Stimulated activated CD4-positive, alpha-beta T cell treated with anti-CD3 and anti-CD28 coated beads, Interleukin-1b, Interleukin-23, amount 100 ng/mL, for 48 hours (primary cell): ENCODE results near the gene GCDH.
"Not testable (repeated sequence)": the region's sequence is repeated elsewhere in the genome, so short reads cannot be mapped to it uniquely, and the experiment has no call there.

Experiments
- DNase-seq: peaks from one replicate; pipeline ENCODE4 v3.0.0-alpha.2; 2020

GCDH gene

DNA sequence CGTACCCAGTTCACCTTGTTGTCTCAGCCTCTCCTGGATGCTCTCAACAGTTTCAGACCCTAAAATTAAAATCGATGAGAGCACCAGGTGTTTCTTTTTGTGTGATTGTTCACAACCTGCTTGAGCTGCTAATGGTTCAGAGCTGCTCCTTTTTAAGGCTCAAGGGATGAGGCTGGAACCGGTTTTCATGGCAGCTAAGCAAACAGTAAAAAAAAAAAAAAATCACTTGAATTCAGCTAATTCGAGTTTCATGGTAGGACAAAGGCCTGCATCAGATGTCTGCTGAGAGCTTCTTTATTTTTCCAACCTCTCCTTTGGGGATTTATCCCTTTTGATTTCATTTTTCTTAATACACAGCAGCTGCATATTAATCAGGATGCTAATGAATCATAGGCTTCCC is 21.6 kb downstream of the GCDH start:
- no peak for DNase-seq

DNA sequence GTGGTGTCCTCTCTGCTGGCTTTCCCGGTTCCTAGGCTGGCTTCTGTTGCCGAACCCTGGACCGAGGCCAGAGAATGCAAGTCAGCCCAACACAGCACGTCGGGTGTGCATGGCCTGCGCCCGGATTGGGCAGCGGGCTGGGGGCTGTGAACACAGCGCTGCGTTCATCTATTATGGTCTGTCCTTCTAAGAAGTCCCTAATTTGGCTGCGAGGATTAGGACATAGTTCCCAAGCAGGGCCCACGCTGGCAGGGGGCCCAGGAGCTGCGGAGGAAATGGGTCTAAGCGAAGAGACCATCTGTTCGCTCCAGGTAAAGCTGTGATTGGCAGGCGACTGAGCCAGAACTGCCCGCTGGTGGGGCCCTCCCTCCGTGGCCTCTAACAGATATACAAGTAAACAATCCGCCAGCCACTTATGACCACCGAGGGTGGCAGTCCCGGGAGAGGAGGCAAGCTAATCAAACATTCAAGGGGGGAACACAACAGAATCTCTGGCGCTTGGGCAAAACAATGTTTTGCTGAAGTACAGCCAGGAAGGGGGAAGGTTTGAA is 22.1 kb downstream of the GCDH start:
- DNase-seq, result no peak

DNA sequence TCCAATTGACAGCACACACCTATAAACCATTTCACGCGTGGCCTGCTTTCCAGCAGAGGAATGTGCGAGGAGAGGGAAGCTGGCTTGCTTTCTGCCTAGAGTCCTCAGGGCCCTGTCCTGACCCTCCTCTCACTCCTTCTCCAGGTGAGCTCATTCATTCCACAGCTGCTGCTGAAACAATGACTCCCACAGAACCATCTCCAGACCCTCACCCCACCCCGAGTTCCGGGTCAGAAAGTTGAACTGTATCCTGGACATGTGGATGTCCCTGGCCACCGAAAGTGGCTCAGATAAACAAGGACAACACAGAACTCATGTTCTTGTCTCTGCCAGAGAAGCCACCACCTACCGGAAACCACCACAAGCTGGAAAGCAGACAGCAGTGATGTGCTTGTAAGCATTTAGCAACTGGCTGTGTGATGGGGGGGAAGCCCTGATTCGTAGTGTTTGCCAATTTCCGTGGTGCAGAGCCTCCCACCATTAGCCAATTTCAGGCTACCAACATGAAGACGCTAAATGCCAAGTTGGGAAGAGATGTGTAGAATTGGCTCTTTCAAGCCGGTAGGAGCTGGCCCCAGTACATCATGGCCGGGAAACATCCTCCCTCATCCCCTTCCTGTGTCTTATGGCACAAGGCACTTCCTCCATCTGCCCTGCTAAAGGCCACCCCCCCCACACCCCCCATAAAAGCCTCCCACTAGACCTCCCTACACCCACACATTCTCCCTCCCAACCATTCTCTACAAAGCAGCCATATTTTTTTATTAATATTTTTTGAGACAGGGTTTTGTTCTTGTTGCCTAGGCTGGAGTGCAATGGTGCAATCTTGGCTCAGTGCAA is 23.1 kb downstream of the GCDH start:
- peak; percentile 51 for DNase-seq

DNA sequence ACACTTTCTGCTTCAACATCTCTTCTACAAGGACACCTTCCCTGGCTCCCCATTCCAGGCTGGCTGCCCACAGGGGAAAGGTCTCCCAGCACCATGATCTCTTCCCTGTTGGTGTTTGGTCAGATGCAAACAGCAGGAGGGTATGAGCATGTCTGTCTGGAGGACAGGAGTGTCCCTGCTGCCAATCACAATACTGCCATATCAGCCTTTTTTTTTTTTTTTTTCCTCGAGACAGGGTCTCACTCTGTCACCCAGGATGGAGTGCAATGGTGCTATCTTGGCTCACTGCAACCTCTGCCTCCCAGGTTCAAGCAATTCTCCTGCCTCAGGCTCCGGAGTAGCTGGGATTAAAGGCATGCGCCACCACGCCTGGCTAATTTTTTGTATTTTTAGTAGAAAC is 24.9 kb downstream of the GCDH start:
- DNase-seq, result not testable (repeated sequence)

DNA sequence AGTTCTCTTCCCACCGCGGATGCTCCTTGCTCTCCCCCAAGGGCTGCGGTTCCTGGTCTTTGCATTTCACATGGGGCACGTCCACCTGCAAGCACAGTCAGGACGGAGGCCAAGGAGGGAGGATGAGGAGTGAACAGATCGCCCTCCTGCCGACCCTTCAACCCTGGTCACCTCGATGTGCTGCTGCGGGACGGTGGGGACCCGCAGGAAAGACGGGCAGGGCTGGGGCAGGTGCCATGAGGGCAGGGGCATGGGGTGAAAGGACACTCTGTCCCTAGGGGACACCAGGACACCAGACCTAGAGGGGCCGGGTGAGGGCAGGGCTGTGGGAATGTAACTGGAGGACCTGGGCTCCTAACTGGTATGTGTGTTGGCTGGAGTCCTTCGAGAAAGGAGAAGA is 27.3 kb downstream of the GCDH start:
- no peak for DNase-seq

- DNase-seq, result no peak
Measured at GRCh38 chr19:12921047-12921446, 30.1 kb downstream of the GCDH start.

DNA sequence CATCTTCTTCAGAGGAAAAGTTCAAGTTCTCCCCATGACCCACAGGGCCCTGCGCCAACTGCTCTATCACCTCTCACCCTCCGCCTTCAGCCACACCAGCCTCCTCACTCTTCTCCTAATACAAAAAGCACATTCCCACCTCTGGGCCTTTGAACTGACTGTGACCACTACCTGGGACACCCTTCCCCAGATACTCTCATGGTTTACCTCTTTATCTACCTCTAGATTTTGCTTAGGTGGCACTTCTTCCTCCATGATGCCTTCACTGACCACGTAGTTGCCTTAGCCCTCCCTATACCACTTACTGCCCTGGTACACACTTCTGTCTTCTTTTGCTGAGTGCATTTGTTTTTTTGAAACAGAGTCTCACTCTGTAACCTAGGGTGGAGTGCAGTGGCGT is 32.0 kb downstream of the GCDH start:
- no peak for DNase-seq

DNA sequence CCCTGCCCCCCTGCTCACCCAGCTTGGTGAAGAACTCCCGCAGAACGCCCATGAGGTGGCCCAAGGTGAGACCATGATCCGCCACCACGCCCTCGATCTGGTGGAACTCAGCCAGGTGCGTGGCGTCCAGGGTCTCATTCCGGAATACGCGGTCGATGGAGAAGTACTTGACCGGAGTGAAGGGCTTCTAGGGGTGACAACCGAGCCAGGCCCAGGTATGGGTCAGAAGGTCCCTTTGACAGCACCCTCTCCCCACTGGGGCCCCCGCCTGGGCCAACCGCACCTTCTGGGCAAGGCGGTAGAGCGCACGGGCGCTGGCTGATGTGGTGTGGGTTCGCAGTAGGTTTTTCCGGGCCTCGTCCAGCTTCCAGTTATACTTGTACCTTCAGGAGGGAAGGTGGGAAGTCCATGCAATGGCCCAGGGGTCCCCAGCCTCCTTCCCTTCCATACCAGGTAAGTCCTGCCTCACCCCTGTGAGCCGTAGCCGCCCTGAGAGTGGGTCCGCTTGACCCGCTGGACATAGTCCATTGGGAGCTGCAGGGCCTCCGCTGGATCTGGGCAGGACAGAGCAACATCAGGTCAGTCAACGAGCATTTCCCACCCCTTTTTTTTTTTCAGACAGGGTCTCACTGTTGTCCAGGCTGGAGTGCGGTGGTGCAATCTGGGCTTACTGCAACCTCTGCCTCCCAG is 33.8 kb downstream of the GCDH start:
- no peak for DNase-seq

GRCh38 chr19:12930002-12930645 is 39.2 kb downstream of the GCDH start:
- no peak for DNase-seq

GRCh38 chr19:12932392-12933286 is 41.7 kb downstream of the GCDH start:
- DNase-seq, result no peak

GRCh38 chr19:12933287-12934072 is 42.5 kb downstream of the GCDH start, which contains the start of gene FARSA:
FARSA (minus strand) TSS chr19:12933711; CDS start chr19:12933696, 15 bp downstream.
- peak; percentile 92 for DNase-seq

DNA sequence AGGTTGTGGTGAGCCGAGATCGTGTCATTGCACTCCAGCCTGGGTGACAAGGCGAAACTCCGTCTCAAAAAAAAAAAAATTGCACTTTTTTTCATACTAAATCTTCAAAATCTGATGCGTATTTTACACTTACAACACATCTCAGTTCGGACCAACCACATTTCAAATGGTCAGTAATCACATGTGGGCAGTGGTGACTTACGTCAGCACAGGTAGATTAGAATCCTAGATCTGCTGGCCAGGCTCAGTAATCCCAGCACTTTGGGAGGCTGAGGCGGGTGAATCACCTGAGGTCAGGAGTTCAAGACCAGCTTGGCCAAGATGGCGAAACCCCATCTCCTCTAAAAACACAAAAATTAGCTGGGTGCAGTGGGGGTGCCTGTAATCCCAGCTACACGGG is 44.1 kb downstream of the GCDH start:
- no peak for DNase-seq

GRCh38 chr19:12936582-12936981 is 45.6 kb downstream of the GCDH start:
- DNase-seq, result no peak

- no peak for DNase-seq
Measured at GRCh38 chr19:12937093-12937926, 46.4 kb downstream of the GCDH start.

GRCh38 chr19:12937927-12938778 is 47.2 kb downstream of the GCDH start, which contains the start of gene CALR:
CALR (plus strand) TSS chr19:12938609; CDS start chr19:12938680, 71 bp downstream.
- peak; percentile 100 for DNase-seq

- peak; percentile 50 for DNase-seq
Measured at GRCh38 chr19:12938779-12939601, 48.0 kb downstream of the GCDH start.

- no peak for DNase-seq
Measured at GRCh38 chr19:12939975-12940423, 49.0 kb downstream of the GCDH start.

DNA sequence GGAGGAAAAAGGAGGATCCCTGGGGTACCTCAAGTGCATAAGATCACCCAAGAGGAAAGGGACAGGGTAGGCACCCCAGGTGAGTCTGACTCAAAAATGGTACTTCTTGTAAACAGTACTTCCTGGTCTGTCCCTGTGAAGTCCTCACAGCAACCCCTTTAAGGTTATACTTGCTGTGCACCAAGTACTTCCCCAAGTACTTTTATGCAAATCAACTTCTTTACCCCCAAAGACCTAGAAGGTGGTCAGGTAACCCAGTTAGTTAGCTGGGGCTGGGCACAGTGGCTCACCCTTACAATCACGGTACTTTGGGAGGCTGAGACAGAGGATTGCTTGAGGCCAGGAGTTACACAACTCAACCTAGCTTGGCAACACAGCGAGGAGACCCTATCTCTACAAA is 49.9 kb downstream of the GCDH start:
- DNase-seq, result no peak
